GM18951 (cell line): ENCODE results near the gene FTSJ3.
"Not testable (repeated sequence)": the region's sequence is repeated elsewhere in the genome, so short reads cannot be mapped to it uniquely, and the experiment has no call there.

ENCODE experiments used
- POLR2A ChIP-seq: IDR thresholded peaks from 4 replicates; pipeline ENCODE4 v1.6.1; 2011; ENCODE audit warnings: mild to moderate bottlenecking; ENCODE audit not compliant: insufficient read length, insufficient read depth; ENCODE audit errors: extremely low read depth
- in situ Hi-C: fragments of 300-500 bp; cut with MboI; formaldehyde crosslinking; loops from one replicate; pipeline ENCODE4 v1.12.0; 2022; ENCODE audit warnings: low sequenced_read_pairs, mixed read lengths, inconsistent platforms; ENCODE audit not compliant: unreplicated experiment

Gene FTSJ3

DNA sequence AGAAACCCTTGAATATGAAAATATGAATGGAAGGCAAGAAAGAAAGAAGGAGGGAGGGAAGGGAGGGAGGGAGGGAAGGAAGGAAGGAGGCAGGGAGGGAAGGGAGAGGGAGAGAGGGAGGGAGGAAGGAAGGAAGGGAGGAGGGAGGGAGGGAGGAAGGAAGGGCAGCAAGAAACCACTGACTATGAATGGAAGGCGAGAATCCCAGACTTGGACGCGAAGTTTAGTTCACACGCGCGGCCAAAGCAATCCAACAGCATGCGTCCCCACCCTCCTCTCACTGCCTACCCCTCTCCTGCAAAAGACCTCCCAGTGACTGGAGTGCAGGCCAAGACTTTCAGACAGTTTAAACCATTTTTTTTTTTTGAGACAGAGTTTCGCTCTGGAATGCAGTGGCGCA, 22.9 kb upstream of the FTSJ3 start:
- in situ Hi-C loops = no loop called here
- no peak for TF ChIP-seq POLR2A

DNA sequence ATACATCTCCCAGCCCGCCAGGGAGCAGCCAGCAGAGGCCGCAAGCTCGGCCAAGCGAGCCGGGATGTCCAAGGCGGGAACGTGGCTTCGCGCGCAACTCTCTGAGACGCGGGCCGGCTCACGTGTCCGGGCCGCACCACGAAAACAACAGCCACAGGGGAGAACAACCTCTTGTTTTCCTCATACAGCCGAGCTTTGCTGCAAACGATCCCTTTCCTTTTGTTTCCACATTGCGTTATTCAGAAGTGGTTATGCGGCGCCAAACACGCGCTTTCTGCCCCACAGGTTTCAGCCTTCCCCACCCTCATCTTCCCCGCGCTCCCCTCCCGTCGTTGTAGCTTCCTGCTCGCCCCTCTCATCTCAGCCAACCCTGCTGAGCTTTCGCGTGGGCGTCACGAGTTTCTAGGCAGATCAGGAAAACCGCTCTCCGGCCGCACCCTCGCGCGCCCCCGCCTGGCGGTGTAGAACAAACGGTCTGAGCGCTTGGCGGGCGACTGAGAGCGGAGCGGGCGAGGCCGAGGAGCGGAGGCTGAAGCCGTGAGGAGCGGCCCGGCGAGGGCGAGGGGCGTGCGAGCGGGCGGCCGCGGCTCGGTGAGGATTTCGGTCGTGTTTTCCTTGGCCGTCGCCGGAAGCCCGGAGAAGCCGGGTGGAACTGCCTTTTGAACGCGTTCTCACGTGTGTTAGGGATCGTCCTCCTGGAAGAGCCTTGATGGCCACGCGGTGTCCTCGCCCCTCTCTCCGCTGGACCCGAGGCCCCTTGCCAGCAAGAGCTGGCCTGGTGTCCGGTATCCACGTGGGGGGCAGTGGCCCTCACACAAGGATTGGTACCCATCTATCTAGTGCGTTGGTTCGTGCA, 21.6 kb upstream of the FTSJ3 start:
- in situ Hi-C loops = no loop called here
- TF ChIP-seq POLR2A = peak; percentile 34

DNA sequence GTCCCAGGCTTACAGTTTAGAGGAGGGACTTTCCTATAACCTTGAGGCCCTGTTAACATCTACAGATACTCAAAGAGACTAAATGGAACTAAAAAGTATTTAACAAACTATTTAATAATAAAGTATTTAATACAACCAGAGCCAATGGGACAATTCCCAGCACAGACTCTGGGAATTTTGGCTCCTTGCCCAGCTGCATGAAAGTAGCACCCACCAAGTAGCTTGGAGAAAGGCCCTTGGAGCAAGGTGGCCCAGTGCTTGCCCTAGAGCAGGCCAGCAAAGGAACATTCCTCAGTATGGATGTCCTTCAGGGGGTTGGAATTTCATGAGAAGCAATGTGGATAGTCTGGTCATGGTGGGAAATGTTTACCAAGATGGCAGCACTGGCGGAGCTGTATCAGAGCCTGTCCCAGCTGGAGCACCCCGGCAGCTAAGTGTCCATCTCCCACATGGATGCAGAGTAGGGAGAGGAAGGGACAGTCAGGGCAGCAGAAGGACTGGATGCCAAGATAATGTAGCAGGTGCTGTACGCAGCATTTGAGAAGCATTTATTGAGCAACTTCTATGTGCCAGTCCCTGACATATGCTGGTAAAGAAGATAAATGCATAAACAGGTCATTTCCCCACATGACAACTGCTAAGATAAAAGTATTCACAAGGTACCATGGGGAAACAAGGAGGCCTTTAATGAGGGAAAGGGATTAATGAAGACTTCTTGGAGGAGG, 20.2 kb upstream of the FTSJ3 start:
- in situ Hi-C loops = no loop called here
- TF ChIP-seq POLR2A = no peak

DNA sequence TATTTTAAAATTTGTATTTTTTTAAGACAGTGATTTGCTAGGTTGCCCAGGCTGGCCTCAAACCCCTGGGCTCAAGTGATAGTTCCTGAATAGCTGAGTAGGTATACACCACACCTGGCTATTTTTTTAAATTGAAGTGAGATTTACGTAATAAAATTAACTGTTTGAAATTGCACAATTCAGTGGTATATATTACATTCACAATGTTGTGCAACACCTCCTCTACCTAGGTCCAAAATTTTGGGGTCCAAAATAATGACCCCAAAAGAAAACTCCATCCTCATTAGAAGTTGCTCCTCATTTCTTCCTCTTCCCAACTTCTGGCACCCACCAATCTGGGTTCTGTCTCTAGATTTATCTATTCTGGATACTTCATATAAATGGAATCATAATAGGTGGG, 18.0 kb upstream of the FTSJ3 start:
- in situ Hi-C loops = no loop called here
- no peak for TF ChIP-seq POLR2A

DNA sequence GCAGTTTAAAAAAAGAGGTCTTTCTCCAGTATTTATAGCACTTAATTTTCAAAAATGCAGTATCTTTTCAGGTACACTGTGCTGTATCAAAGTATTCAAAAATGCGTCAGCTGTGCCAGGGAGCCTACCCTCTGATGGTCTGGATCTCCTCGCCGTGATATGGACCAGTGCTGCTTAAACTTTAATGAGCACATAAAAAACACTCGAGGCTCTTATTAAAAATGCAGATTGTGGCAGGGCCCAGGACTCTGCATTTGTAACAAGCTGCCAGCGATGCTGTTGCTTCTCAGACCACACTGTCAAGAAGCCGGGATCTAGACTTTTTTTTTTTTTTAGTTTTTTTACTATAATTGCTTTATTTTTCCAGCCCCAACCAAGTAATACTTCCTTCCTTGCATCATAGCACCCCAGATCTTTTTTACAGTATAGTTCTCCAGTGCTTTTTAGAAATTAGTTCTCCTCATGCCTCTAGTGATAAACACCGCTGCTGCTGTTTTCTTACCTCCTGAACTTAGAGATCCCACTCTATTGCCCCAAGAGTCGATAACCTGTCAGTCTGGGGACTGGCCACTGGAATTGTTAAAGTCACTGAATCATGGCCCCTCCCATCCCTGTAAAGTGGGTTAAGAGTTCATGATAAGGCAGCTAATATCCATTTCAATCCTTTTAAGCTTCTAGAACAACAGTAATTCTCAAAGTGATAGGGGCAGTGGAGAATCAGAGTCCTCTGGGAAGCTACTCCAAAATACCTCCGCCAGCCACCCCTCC, 16.6 kb upstream of the FTSJ3 start:
- no peak for TF ChIP-seq POLR2A
- in situ Hi-C loops = no loop called here

DNA sequence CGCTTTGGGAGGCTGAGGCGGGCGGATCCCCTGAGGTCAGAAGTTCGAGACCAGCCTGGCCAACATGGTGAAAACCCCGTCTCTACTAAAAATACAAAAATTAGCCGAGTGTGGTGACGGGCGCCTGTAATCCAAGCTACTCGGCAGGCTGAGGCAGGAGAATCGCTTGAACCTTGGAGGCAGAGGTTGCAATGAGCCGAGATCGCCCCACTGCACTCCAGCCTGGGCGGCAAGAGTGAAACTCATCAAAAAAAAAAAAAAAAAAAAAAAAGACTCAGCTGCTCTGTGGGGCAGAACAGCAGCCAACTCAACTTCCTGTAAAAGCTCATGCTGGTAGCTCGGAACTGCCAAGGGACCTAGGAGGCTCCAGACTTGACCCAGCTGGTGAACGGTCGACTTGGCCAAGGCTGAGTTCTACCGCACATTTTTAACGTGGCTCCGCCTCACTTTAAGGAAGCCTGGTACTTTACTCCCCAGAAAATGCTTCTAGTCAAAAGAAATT, 16.0 kb upstream of the FTSJ3 start:
- peak; percentile 27 for TF ChIP-seq POLR2A
- in situ Hi-C loops = not testable (repeated sequence)

DNA sequence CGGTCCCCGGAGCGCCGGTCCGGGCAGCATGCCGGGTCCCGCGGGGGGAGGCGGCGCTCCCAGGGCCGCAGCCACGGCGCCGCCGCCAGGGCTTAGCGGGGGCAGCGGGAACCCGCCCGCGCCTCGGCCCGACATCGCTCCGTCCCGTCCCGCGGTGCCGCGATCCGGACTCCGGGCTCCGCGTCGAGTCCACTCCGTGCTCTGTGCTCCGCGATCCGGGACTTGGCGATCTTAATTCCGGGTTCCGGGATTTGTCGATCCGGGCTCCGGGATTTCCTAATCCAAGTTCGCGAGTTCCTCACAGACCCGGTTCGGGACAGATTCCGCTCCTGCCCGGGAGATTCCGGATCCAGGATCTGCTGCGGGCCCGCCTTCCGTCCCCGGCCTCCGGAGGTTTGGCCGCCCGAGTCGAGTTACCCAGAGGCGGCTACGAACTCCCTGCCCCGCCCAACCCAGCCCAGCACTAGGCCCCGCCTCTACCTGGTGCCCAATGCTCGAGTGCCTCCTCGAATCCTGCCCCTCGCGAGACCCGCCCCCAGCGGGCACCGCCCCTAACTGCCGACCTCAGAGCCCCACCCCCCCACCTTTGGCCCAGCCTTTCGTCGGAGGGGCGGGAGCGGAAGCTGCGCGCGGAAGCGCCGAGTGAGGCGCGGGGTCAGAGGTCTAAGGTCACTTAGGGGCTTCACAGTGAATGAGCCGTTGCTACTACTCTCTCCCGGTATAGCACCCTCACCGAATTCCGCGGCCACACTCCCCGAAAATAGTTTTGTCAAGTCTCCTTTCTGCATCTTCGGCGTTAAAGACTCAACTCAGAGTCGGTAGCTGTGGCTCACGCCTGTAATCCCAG, 15.3 kb upstream of the FTSJ3 start, which contains the start of gene SMARCD2:
TSS of gene SMARCD2 (minus strand) at position 146 of the 847 bp plus-strand sequence. CDS start at position 135, 11 bp downstream.
- in situ Hi-C loops = no loop called here
- TF ChIP-seq POLR2A = peak; percentile 86

DNA sequence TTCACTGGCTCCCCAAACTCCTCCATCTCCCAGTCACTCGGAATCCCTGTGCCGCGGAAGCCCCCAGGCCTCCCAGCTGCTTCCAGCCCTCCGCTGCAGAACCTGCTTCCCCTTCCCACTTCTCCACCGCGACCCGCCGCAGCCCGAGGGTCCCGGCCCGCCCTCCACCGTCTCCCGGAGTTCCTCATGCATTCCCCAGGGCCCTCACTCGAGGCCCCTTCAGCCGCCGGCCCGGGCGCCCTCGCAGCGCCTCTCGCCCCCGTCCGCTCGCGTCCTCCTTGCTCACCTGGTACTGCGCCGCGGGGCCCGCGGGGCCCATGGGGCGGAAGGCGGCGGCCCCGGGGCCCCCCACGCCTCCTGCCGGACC, 14.7 kb upstream of the FTSJ3 start:
- TF ChIP-seq POLR2A = no peak
- in situ Hi-C loops = no loop called here

DNA sequence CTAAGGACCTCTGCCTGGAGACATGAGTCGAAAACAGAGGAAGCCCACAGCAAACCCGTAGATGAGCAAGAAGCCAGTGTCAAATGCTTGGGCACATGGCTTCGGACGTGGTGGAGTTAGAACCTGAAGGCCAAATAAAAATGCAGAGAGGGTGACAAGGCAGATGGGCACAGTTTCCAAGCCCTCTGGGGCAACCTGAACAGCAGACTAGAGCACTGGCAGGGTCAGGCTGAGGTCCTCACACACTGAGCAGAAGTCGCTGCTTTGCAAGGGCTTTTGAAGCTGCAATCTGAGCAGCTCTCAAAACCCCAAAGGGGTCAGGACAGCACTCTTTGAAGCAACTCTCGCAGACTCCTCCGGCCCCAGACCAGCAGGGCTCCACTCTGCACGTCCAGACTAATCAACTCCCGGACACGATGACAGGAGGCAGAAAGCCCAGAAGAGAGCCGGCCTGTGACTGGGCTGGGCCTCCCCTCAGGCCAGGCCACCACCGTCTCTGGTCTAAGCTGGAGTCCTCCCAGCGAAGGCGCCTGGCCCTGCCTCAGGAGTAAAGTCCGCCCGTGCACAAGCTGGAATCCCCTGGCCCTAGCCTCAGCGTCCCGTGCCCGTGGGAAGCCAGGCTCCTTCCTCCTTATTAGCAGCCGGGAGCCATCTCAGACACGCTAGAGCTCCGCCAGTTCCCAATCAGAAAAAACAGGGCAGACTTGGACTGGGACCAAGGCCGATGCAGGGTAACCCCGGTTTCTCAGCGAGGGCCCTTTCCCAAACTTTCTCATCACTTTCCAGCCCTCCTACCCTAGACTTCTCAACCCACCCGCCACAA, 14.1 kb upstream of the FTSJ3 start:
- no peak for TF ChIP-seq POLR2A
- in situ Hi-C loops = no loop called here

DNA sequence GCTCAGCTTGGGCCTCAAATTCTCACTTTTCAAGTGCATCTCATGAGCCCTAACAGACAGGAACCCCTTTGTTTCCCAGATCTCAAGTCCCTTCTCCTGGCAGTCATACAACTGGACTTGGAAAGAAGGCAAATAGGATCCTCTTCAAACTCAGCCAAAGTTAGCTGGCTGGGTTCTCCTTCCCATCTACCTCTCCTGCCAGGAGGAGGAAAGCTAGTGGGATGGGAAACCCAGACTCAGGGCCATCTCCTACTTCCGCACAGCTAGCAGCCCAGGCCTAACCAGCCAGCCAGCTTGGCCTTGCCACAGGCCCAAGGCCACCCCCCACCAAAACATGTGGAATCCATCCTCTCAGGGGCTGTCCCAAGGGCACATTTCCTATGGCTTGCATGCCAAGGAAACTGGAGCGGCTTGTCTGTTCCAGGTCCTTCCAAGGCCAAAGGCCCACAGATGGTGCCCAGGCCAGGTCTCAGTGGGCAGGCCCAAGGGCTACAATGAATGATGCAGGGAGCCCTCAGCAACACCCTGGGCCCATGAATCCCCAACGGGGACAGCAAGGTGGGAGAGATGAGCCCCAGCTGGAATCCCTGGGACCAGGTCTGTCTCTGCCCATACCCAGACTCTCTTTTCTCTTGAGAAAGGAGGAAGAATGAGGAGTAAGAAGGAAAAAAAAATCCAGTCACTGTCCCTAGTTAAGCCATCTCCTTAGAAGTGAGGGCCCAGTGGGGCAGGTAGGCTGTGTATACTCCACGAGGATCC, 13.3 kb upstream of the FTSJ3 start:
- in situ Hi-C loops = no loop called here
- TF ChIP-seq POLR2A = no peak

DNA sequence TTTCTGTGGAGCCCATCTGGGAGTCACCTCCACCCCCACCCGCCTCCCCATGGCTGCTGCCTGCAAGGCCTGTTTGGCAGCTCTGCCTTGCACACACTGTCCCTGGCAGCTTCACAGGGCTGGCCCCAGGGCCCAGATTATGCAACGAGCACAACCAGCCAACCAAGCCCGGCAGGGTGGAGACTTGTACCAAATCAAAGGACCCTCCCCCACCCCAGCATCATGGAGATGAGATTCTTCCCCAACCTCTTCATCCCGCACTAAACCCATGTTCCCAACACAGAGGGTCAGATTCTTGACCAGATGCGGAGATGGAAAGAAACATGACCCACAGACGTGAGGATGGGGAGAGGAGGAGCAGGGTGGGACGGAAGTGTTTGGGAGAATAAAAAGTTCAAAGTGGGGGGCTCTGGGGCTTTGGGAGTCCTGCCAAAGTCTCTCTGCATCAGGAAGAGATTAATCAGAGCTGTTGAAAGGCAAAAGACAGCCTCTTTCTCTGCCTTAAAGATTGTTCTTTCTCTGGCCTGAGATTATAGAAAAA, 11.2 kb upstream of the FTSJ3 start:
- in situ Hi-C loops = no loop called here
- TF ChIP-seq POLR2A = no peak
